ENCODE measurements around the gene RETSAT. TPM values are rescaled to one million over a fixed set of nuclear protein-coding genes. Genes with fewer than 3 reads are reported as not detected.
A peak's percentile ranks its signal among the peaks of the same experiment; 100 is the strongest.

RETSAT gene
- total RNA-seq, 1 donor from 2014 or later, result 14.5 TPM

DNA sequence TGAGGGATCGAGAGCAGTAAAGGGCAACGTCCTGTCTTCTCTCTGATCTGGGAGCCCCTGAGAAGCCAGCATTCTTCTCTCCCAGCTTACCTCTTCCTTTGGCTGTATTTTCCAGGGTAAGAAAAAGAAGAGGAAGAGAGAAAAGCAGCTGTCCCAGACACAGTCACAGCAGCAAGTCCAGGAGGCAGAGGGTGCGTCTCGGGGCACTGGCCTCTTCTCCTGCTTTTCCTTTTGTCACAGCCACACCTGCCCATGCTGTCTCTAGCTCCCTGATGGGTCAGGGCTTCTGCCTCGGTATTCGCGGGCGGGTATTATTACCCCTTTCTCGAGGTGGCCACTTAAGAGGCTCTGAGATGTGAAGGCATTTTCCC is 46.8 kb downstream of the RETSAT start:
- DNase-seq, result no peak

DNA sequence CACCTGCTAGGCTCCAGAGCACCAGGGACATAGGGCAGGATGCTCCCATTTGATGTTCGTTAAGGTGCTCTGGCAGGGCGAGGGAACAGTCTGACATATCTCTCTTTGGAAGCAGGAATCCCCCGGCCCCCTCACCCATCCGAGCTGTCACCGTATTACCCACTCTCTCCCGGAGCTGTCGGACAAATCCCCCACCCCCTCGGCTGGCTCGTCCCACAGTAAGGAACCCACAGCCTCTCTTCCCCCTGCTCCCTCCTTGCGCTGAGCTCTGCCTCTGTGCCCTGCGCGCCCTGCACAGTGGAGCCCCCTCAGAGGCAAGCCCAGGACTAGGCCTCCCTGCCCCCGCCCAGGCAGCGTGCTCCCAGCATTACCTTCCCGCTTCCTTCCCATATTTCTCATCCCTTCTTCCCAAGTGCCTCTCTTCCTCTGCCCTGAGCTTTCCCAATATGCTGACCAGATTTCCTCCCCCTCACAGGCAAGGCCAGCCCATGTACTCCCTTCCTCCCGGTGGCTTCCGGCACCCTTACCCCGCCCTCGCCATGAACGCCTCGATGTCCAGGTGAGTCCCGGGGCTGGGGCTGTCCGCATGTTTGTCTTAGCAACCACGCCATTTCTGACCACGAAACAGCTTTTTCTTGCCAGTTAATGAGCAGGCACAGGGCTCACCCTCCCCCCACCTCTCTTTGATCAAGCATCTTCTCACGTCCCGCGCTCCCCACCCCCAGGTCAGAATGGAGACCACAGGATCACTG is 50.4 kb downstream of the RETSAT start:
- no peak for DNase-seq

DNA sequence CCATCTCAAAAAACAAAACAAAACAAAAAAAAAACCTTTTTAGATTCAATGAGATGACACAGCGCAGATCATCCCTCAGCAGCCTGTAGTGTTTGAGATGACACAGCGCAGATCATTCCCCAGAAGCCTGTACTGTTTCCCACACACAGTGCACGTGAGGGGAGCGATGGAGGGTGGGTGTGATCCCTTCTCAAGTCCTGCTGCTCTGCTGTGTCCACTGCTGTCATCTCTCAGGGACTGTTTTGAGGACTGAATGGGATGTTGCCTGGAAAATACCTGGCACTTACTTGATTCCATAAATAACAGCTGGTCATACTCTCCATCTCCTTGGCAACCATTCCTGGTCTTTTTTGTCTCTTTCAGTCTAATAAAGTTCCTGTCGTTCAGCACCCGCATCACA is 52.2 kb downstream of the RETSAT start:
- peak; percentile 22 for DNase-seq

Small RNAs within 50 kb of the gene (small RNA-seq; reads per million reads assigned to genes)
- gene AC062037.1, result not detected
- not detected for gene AC062037.2
- not detected for gene RF00019
- not detected for gene RN7SL113P

Other genes starting within 250 kb of the RETSAT start
- 1.1 TPM for gene TCF7L1, start 221.1 kb downstream of the RETSAT start, total RNA-seq
- gene TGOLN2, start 26.5 kb downstream of the RETSAT start, total RNA-seq, result 34.5 TPM
- gene ELMOD3, start 241 bp upstream of the RETSAT start, total RNA-seq, result 16.8 TPM
- gene CAPG, start 55.8 kb upstream of the RETSAT start, total RNA-seq, result 11.1 TPM
- 0.47 TPM for gene SH2D6, start 64.2 kb upstream of the RETSAT start, total RNA-seq
- 95.1 TPM for gene MAT2A, start 184.6 kb upstream of the RETSAT start, total RNA-seq
- 32.6 TPM for gene GGCX, start 207.0 kb upstream of the RETSAT start, total RNA-seq
- gene VAMP8, start 223.1 kb upstream of the RETSAT start, total RNA-seq, result 0.94 TPM
- gene VAMP5, start 229.9 kb upstream of the RETSAT start, total RNA-seq, result 3.6 TPM
- gene RNF181, start 241.2 kb upstream of the RETSAT start, total RNA-seq, result 38.8 TPM
- 4.8 TPM for gene TMEM150A, start 248.2 kb upstream of the RETSAT start, total RNA-seq